ENCODE measurements around the gene KCNE3.

DNA sequence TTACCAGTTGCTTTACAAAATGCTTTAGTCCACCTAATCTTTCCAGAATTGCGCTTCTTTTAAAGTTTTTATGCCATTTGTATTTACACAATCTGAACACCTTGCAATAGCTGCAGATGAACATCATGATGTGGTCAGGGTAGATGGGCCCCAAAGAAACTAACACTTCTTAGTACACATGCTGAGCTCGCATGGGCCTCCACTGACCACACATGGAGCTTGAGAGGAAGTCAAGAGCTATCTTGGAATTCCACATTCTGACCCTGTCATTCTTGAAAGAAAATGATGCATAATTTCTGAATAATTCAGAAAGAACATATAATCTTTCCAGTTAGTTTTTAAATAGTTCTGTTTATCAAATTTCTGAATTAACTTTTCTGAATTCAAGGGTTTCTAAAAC lies 18.5 kb upstream of the KCNE3 start:
- TF ChIP-seq, protein P1, sequence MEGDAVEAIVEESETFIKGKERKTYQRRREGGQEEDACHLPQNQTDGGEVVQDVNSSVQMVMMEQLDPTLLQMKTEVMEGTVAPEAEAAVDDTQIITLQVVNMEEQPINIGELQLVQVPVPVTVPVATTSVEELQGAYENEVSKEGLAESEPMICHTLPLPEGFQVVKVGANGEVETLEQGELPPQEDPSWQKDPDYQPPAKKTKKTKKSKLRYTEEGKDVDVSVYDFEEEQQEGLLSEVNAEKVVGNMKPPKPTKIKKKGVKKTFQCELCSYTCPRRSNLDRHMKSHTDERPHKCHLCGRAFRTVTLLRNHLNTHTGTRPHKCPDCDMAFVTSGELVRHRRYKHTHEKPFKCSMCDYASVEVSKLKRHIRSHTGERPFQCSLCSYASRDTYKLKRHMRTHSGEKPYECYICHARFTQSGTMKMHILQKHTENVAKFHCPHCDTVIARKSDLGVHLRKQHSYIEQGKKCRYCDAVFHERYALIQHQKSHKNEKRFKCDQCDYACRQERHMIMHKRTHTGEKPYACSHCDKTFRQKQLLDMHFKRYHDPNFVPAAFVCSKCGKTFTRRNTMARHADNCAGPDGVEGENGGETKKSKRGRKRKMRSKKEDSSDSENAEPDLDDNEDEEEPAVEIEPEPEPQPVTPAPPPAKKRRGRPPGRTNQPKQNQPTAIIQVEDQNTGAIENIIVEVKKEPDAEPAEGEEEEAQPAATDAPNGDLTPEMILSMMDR (IDR thresholded peaks at IDR 0.05; ENCODE audit: low read length), result no peak
- no peak for TF ChIP-seq EZH2 (IDR thresholded peaks at IDR 0.05; ENCODE audit: borderline replicate concordance, low read length)
